Loucy (cell line): ENCODE data around the gene PPP2R2B.

Source experiments
- CTCF ChIP-seq: fragments of 200-600 bp; sonication (generic); conservative IDR thresholded peaks from 2 replicates; pipeline ENCODE4 v1.5.1; 2014; ENCODE audit warnings: mild to moderate bottlenecking, antibody characterized with exemption, low read length
- EZH2phosphoT487 ChIP-seq: fragments of 200-600 bp; IDR thresholded peaks from 2 replicates; pipeline ENCODE4 v1.6.1; 2018; ENCODE audit warnings: antibody characterized with exemption, mild to moderate bottlenecking, moderate library complexity, borderline replicate concordance

GRCh38 chr5:146628950-146629349 lies 249.6 kb downstream of the PPP2R2B start:
- TF ChIP-seq CTCF (no peak), EZH2phosphoT487 (no peak)
